ENCODE data around the gene ZNF648.

The ZNF648 gene

DNA sequence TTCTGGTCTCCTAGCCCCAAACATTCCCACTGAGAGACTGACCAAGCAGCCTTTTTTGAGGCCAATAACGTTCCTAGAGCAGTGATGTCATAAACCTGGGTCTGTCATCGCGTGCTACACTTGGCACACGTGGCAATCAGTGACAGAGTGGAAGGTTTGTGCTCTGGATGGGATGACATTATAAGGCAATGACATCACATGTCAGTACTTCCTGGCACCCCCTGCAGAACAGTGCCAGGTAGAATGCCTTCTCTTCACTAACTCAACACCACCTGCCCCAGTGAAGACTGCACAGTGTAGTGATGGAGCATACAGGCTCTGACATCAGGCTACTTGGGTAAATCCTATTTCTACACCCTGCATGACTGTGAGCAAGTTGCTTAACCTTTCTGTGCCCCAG is 5.4 kb upstream of the ZNF648 start:
- no peak overlapping the region for H3K4me3 ChIP-seq (ENCODE audit: low read depth in 1 of 2, low read length in 2 of 2)
- no peaks in the 10 kb centered on the region for H3K36me3 ChIP-seq (ENCODE audit: control insufficient read depth in 1 of 2, insufficient read depth in 2 of 2, low read length in 2 of 2)
- H3K27me3 ChIP-seq (ENCODE audit: low read depth, low read length): no peaks in the 10 kb centered on the region
- H3K4me1 ChIP-seq (ENCODE audit: control insufficient read depth in 1 of 2, insufficient read depth in 2 of 2, low read length in 2 of 2): no peaks in the 10 kb centered on the region
- no peak overlapping the region for H3K27ac ChIP-seq (ENCODE audit: low read length)
- peaks cover 0 to 4% of the 10 kb centered on the region in 2 donors for H3K9me3 ChIP-seq (ENCODE audit: control insufficient read depth in 1 of 2, low read length in 2 of 2)

DNA sequence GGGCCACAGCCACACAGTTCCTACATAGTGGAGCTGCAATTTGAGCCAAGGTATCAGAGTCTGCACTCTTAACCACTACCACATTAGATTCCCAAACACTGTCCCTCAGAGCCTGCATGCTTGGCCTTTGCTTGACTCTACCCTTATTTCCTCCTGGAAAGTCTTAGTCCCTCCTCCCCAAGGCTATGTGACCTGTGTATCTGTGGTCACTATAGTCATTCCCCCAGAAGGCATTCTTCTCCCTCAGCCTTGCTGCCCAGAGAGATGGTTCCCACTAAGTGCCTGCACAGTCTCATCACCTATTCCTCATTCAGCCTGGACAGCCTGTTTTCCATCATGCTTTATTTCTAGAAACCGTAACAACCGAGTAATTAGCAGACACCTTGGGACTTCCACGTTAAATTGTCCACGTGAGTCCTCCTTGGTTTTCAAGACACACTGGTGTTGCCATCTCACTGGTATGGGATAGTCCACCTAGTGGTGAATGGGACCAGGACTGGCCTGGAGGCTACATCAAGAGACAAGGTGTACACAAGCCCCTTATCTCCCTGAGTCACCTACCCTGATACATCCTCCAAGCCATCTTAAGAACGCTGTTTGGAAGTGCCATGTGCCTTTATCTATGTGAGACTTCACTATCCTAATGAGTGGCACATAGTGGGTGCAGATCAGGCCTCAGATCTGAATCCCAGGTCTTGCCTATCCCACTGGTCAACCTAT is 3.8 kb upstream of the ZNF648 start:
- Histone ChIP-seq H3K4me1 (ENCODE audit: control insufficient read depth in 1 of 2, insufficient read depth in 2 of 2, low read length in 2 of 2) (no peaks in the 10 kb centered on the region), H3K27me3 (ENCODE audit: low read depth, low read length) (no peaks in the 10 kb centered on the region), H3K9me3 (ENCODE audit: control insufficient read depth in 1 of 2, low read length in 2 of 2) (peaks cover 0 to 4% of the 10 kb centered on the region in 2 donors), H3K36me3 (ENCODE audit: control insufficient read depth in 1 of 2, insufficient read depth in 2 of 2, low read length in 2 of 2) (no peaks in the 10 kb centered on the region), H3K4me3 (ENCODE audit: low read depth in 1 of 2, low read length in 2 of 2) (no peak overlapping the region), H3K27ac (ENCODE audit: low read length) (no peak overlapping the region)

DNA sequence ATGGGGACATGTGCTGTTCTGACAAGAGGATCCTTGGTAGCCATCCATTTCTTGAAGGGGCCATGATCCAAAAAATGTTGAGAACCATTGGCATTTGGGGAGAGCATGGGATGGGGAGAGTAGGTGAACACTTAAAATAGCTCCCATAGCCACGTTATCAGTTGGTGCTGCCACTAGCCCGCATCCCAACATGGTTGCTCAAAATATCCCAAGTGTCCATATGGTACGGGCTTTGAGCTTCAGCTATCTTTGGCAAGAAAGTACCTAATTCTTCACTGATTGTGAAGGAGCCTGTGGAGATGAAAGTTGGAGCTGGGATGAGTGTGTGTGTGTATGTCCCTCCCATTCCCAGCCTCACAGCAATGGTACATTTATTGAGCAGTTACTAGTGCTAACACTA is 3.1 kb upstream of the ZNF648 start:
- Histone ChIP-seq H3K4me1 (ENCODE audit: control insufficient read depth in 1 of 2, insufficient read depth in 2 of 2, low read length in 2 of 2) (no peaks in the 10 kb centered on the region), H3K27ac (ENCODE audit: low read length) (no peak overlapping the region), H3K9me3 (ENCODE audit: control insufficient read depth in 1 of 2, low read length in 2 of 2) (peaks cover 0 to 4% of the 10 kb centered on the region in 2 donors), H3K4me3 (ENCODE audit: low read depth in 1 of 2, low read length in 2 of 2) (no peak overlapping the region), H3K36me3 (ENCODE audit: control insufficient read depth in 1 of 2, insufficient read depth in 2 of 2, low read length in 2 of 2) (no peaks in the 10 kb centered on the region), H3K27me3 (ENCODE audit: low read depth, low read length) (no peaks in the 10 kb centered on the region)

DNA sequence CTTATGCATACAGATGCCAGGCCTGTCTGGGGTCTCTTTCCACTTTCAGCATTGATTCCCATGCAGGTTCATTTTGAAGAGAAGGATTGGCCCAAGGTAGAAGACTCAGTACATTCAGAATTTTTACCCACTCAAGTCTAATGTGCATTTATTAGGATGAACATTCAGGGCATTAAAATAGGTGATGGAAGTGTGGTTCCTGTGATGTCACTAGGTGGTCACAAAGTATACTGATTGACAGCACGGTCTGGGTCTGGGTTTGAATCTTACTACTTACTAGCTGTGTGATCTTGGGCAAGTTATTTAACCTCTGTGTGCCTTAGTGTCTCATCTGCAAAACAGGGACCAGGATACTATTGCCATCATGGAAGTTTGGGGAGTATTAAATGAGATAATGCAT is 711 bp upstream of the ZNF648 start:
- no peaks in the 10 kb centered on the region for H3K27me3 ChIP-seq (ENCODE audit: low read depth, low read length)
- peaks cover 0 to 4% of the 10 kb centered on the region in 2 donors for H3K9me3 ChIP-seq (ENCODE audit: control insufficient read depth in 1 of 2, low read length in 2 of 2)
- no peaks in the 10 kb centered on the region for H3K36me3 ChIP-seq (ENCODE audit: control insufficient read depth in 1 of 2, insufficient read depth in 2 of 2, low read length in 2 of 2)
- no peak overlapping the region for H3K4me3 ChIP-seq (ENCODE audit: low read depth in 1 of 2, low read length in 2 of 2)
- no peak overlapping the region for H3K27ac ChIP-seq (ENCODE audit: low read length)
- H3K4me1 ChIP-seq (ENCODE audit: control insufficient read depth in 1 of 2, insufficient read depth in 2 of 2, low read length in 2 of 2): no peaks in the 10 kb centered on the region

DNA sequence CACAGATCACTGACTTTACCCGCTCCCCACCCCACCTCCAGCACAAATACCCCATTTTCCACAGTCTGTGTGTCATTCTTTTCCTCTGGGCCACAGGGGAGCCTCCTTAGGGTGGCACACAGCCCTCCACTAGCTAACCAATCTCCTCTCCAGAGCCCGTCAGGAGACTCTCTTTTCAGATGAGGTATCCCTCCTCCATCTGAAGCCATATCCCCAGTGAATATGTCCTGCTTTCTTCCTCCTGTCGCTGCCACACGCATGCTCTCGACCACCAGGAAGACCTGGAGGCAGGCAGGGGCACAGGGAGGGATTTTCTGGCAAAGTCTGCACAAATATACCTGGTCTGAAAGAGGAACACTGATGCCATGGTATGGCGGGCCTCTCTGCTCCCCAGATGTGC is 635 bp downstream of the ZNF648 start:
- Histone ChIP-seq H3K9me3 (ENCODE audit: control insufficient read depth in 1 of 2, low read length in 2 of 2) (peaks cover 0 to 4% of the 10 kb centered on the region in 2 donors), H3K4me3 (ENCODE audit: low read depth in 1 of 2, low read length in 2 of 2) (no peak overlapping the region), H3K4me1 (ENCODE audit: control insufficient read depth in 1 of 2, insufficient read depth in 2 of 2, low read length in 2 of 2) (no peaks in the 10 kb centered on the region), H3K27ac (ENCODE audit: low read length) (no peak overlapping the region), H3K27me3 (ENCODE audit: low read depth, low read length) (no peaks in the 10 kb centered on the region), H3K36me3 (ENCODE audit: control insufficient read depth in 1 of 2, insufficient read depth in 2 of 2, low read length in 2 of 2) (no peaks in the 10 kb centered on the region)

DNA sequence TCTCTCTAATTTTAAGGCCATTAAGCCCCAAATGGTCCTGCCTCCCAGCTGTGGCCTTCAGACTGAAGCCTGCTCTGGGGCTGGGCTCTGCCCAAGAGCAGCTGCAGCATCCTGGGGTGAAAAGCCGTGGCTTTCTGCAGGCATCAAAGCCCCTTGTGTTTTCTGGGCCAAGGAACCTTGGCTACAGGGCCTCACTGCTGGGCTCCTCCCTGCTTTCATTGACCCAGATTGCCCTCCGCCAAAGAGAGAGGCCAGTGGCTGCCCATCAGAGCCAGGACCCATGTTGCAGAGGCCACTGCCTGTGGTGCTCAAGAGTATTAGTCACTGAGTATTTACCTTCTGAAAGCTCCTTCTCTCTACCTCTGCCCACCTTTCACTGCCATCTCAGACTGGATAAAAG is 1.6 kb downstream of the ZNF648 start:
- H3K4me3 ChIP-seq (ENCODE audit: low read depth in 1 of 2, low read length in 2 of 2): no peak overlapping the region
- no peak overlapping the region for H3K27ac ChIP-seq (ENCODE audit: low read length)
- peaks cover 0 to 4% of the 10 kb centered on the region in 2 donors for H3K9me3 ChIP-seq (ENCODE audit: control insufficient read depth in 1 of 2, low read length in 2 of 2)
- H3K4me1 ChIP-seq (ENCODE audit: control insufficient read depth in 1 of 2, insufficient read depth in 2 of 2, low read length in 2 of 2): no peaks in the 10 kb centered on the region
- no peaks in the 10 kb centered on the region for H3K27me3 ChIP-seq (ENCODE audit: low read depth, low read length)
- H3K36me3 ChIP-seq (ENCODE audit: control insufficient read depth in 1 of 2, insufficient read depth in 2 of 2, low read length in 2 of 2): no peaks in the 10 kb centered on the region

DNA sequence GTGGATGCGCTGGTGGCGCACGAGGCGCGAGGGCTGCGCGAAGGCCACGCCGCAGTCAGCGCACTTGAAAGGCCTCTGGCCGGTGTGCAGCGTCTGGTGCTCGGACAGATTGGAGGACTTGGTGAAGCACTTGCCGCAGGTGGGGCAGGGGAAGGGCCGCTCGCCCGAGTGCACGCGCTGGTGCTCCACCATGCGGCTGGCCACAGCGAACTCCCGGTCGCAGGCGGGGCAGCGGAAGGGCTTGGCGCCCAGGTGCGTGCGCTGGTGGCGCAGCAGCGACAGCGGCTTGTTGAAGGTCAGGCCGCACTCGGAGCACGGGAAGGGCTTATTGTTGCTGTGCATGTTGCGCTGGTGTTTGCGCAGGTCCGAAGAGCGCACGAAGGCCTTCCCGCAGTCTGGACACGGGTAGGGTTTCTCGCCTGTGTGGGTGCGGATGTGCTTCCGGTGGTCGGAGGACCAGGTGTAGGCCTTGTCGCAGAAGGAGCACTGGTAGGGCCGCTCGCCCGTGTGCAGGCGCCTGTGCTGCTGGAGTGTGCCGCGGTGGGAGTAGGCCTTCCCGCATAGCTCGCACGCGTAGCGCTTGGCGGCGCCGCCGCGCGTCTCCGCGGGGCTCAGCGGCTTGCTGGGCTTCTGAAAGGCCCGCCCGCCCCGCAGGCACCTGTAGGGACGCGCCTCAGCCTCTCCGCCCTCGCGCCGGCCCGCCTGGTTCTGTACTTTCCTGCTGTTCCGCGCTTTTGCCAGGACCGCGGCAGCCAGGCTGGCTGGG is 4.7 kb downstream of the ZNF648 start:
- Histone ChIP-seq H3K27me3 (ENCODE audit: low read depth, low read length) (no peaks in the 10 kb centered on the region), H3K4me3 (ENCODE audit: low read depth in 1 of 2, low read length in 2 of 2) (peak overlapping the region in 1 of 2 donors; percentile 13)

DNA sequence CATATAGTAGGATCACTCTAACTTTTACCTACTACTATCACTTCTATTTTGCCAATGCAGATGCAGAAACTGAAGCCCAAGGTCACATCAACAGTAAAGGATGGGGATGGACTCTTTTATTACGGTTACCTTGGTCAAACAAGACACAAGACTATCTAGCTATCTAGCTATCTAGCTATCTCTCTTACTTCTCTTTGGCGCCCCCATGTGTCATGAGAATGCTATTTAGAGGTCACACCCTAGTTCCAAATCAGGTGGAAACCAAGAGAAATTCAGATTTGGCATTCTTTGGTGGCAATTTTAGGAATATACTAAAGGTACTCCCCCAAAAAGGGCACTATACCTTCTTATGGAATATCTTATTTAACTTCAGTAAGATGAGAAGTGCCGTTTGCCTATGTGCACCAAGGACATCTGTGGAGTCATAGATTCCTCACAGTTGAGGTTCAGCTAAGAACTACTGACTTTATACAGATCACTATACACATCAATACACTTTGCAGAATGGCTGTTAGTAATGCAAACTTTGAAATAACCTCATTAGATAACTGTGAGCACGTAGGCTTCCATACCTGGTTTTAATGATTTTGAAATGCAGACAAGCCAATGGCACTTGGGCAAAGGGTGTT is 6.7 kb downstream of the ZNF648 start:
- Histone ChIP-seq H3K27ac (ENCODE audit: low read length) (no peak overlapping the region), H3K36me3 (ENCODE audit: control insufficient read depth in 1 of 2, insufficient read depth in 2 of 2, low read length in 2 of 2) (no peaks in the 10 kb centered on the region), H3K4me3 (ENCODE audit: low read depth in 1 of 2, low read length in 2 of 2) (no peak overlapping the region), H3K9me3 (ENCODE audit: control insufficient read depth in 1 of 2, low read length in 2 of 2) (no peaks in the 10 kb centered on the region), H3K4me1 (ENCODE audit: control insufficient read depth in 1 of 2, insufficient read depth in 2 of 2, low read length in 2 of 2) (no peaks in the 10 kb centered on the region), H3K27me3 (ENCODE audit: low read depth, low read length) (no peaks in the 10 kb centered on the region)

More for the DNA sequence above, 4.7 kb downstream of the ZNF648 start:
- Histone ChIP-seq H3K4me1 (ENCODE audit: control insufficient read depth in 1 of 2, insufficient read depth in 2 of 2, low read length in 2 of 2) (no peaks in the 10 kb centered on the region), H3K27ac (ENCODE audit: low read length) (no peak overlapping the region), H3K36me3 (ENCODE audit: control insufficient read depth in 1 of 2, insufficient read depth in 2 of 2, low read length in 2 of 2) (no peaks in the 10 kb centered on the region), H3K9me3 (ENCODE audit: control insufficient read depth in 1 of 2, low read length in 2 of 2) (no peaks in the 10 kb centered on the region)

DNA sequence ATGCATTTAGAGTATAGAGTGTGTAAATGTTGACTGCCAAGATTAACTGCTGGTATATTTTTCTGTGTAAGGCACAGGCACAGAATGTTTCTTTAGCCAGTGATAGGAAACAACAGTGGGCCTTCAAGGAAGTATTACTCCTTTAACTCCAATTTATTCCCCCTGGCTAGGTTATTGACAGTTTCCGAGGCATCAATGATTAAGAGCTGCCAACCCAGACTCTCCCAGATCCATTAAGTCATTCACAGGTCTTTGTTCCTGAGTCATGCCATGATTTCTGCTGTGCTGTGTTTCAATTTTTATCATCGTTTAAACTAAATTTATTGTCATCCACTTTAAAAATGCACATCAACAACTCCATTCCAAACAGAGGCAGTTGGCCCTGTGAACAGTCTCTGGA is 9.2 kb downstream of the ZNF648 start:
- Histone ChIP-seq H3K4me3 (ENCODE audit: low read depth in 1 of 2, low read length in 2 of 2) (no peak overlapping the region), H3K27ac (ENCODE audit: low read length) (no peak overlapping the region), H3K4me1 (ENCODE audit: control insufficient read depth in 1 of 2, insufficient read depth in 2 of 2, low read length in 2 of 2) (no peaks in the 10 kb centered on the region), H3K36me3 (ENCODE audit: control insufficient read depth in 1 of 2, insufficient read depth in 2 of 2, low read length in 2 of 2) (no peaks in the 10 kb centered on the region), H3K27me3 (ENCODE audit: low read depth, low read length) (no peaks in the 10 kb centered on the region), H3K9me3 (ENCODE audit: control insufficient read depth in 1 of 2, low read length in 2 of 2) (no peaks in the 10 kb centered on the region)

DNA sequence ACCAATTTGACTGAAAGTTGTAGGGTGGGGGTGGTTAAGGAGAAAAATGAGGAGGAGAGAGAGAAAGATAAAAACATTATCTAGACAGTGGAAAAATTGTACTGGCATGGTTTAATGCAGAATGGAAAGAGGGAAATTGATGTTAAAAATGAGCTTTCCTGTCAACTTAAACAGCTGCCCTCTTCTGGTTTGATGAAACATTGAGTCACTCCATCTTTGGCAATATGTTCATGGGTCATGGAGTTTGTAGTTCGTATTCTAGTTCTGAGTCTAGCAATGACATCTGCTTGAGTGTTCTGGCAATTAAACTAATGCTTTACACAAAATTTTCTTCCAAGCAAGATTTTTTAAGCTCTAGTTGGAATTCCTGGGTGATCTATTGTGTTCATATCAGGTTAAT is 9.6 kb downstream of the ZNF648 start:
- Histone ChIP-seq H3K9me3 (ENCODE audit: control insufficient read depth in 1 of 2, low read length in 2 of 2) (no peaks in the 10 kb centered on the region), H3K27ac (ENCODE audit: low read length) (no peak overlapping the region), H3K4me3 (ENCODE audit: low read depth in 1 of 2, low read length in 2 of 2) (no peak overlapping the region), H3K27me3 (ENCODE audit: low read depth, low read length) (no peaks in the 10 kb centered on the region), H3K36me3 (ENCODE audit: control insufficient read depth in 1 of 2, insufficient read depth in 2 of 2, low read length in 2 of 2) (no peaks in the 10 kb centered on the region), H3K4me1 (ENCODE audit: control insufficient read depth in 1 of 2, insufficient read depth in 2 of 2, low read length in 2 of 2) (no peaks in the 10 kb centered on the region)
